Small intestine (tissue), 7 donors: ENCODE data around the gene SLC14A1. TPM values are rescaled to one million over a fixed set of nuclear protein-coding genes. Genes with fewer than 3 reads are reported as not detected.
"Not testable (repeated sequence)": the region's sequence is repeated elsewhere in the genome, so short reads cannot be mapped to it uniquely, and the experiment has no call there.

Experiments
- DNase-seq, 2 donors: peaks; one replicate each; pipeline versions ENCODE4 v3.0.0 to v3.0.0-alpha.2; 2013
- FAIRE-seq: peaks from 2 replicates; lab custom pipeline; 2012; peaks lifted over from hg19 to GRCh38; lab: Jason Lieb, UNC
- H3K27ac ChIP-seq, 3 donors: one replicate each; pipeline ENCODE4 v1.5.1; 2013; ENCODE audit warnings: low read length in 2 of 3, mild to moderate bottlenecking in 2 of 3, control low read depth in 1 of 3, inconsistent platforms in 1 of 3, low read depth in 1 of 3, moderate library complexity in 1 of 3
- H3K27me3 ChIP-seq, 3 donors: one replicate each; pipeline ENCODE4 v1.6.1; 2013; ENCODE audit warnings: low read length in 3 of 3, inconsistent platforms in 1 of 3; ENCODE audit not compliant: control insufficient read depth in 3 of 3, insufficient read depth in 3 of 3
- H3K36me3 ChIP-seq, 3 donors: one replicate each; pipeline ENCODE4 v1.6.1; 2013; ENCODE audit warnings: low read length in 3 of 3, inconsistent platforms in 1 of 3, low read depth in 1 of 3, mild to moderate bottlenecking in 1 of 3, moderate library complexity in 1 of 3; ENCODE audit not compliant: control insufficient read depth in 3 of 3, insufficient read depth in 2 of 3
- H3K4me1 ChIP-seq, 3 donors: one replicate each; pipeline ENCODE4 v1.6.1; 2013; ENCODE audit warnings: low read length in 2 of 3, inconsistent platforms in 1 of 3, low read depth in 1 of 3, mild to moderate bottlenecking in 1 of 3, moderate library complexity in 1 of 3; ENCODE audit not compliant: control insufficient read depth in 3 of 3, insufficient read depth in 2 of 3
- H3K4me3 ChIP-seq, 3 donors: one replicate each; pipeline ENCODE4 v1.5.1; 2013; ENCODE audit warnings: low read length in 3 of 3, control low read depth in 1 of 3, inconsistent platforms in 1 of 3, low read depth in 1 of 3, mild to moderate bottlenecking in 1 of 3, moderate library complexity in 1 of 3
- H3K9me3 ChIP-seq, 2 donors: one replicate each; pipeline ENCODE4 v1.6.1; 2013; ENCODE audit warnings: low read depth in 1 of 2, low read length in 1 of 2; ENCODE audit not compliant: control insufficient read depth in 2 of 2, insufficient read depth in 1 of 2
- WGBS, 3 donors: extraction: QIAGEN DNeasy Blood & Tissue Kit; methylation state at CpG; one replicate each; pipeline ENCODE4 v1.1.7; 2013; 5-methylcytosine and 5-hydroxymethylcytosine counted together
- polyA plus RNA-seq, 4 donors: library from polyadenylated mRNA; stranded (reverse) in 3 of 4; unstranded in 1 of 4; fragments of 200-250 nt in 3 of 4; fragments of 120-200 nt in 1 of 4; gene quantifications; one replicate each; pipeline versions ENCODE4 v1.2.1 to v1.2.3, GENCODE V29; 2013
- donor health status: healthy with polysubstance abuse.
- donor health status: control.
- donor health status: control.
- donor health status: Bipolar disorder and iron deficiency.
- donor health status: healthy.

Gene SLC14A1
- polyA plus RNA-seq, 4 donors = 0.56 to 1.3 TPM; not detected in 2

DNA sequence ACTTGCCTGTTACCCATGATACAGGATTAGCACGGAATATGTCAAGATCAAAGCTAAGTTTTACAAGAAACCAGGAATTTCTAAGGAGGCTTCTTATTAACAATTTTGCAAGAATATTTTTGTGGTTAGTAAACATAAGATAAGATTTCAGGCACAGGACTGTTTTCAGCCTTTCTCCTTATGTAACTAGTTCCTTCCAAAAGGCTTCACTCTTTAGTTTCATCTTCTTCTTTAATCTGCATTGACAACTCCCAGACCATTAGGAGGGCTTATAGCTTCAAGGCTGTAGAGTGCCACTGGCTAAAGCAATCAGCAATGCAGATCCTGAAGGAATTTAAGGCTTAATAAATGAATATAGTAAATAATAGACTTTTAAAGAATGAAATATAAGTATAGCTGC is 29.3 kb downstream of the SLC14A1 start:
- DNase-seq (no peak), FAIRE-seq (no peak)
- Histone ChIP-seq H3K27ac (no peak overlapping the region), H3K36me3 (no peaks in the 10 kb centered on the region), H3K4me1 (peaks cover 0 to 23% (median 12%) of the 10 kb centered on the region in 3 donors), H3K9me3 (no peaks in the 10 kb centered on the region), H3K4me3 (no peak overlapping the region), H3K27me3 (peaks cover 0 to 2% (median 0%) of the 10 kb centered on the region in 3 donors)
- WGBS, 3 donors = 88 to 95% (median 91%) methylated on average over 1 of the region's 1 CpG

DNA sequence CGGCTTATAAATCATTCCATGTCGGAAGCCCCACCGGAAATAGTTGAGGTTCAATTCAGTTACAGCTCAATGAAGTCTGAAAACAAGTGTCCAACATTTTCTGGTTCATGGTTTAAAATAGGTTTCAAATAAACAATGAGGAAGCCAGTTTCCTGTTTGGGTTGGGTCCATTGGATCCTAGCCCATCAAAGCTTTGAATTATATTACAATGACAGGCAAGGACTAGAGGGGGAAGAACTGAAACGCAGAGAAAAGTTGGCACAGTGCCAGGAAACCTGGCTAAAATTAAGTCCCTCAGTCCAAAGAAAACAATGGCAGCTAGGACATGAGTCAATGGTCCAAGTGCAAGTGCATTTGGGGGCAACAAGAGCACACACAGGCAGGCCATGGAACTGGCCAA is 32.0 kb downstream of the SLC14A1 start:
- Histone ChIP-seq H3K27me3 (peaks cover 0 to 2% (median 0%) of the 10 kb centered on the region in 3 donors), H3K4me3 (no peak overlapping the region), H3K9me3 (no peaks in the 10 kb centered on the region), H3K36me3 (no peaks in the 10 kb centered on the region), H3K4me1 (peaks cover 0 to 16% (median 10%) of the 10 kb centered on the region in 3 donors), H3K27ac (no peak overlapping the region)
- 19 to 29% (median 28%) methylated on average over 4 of the region's 4 CpGs for WGBS, 3 donors
- FAIRE-seq (no peak), DNase-seq (peak; percentile 21 to 26)

DNA sequence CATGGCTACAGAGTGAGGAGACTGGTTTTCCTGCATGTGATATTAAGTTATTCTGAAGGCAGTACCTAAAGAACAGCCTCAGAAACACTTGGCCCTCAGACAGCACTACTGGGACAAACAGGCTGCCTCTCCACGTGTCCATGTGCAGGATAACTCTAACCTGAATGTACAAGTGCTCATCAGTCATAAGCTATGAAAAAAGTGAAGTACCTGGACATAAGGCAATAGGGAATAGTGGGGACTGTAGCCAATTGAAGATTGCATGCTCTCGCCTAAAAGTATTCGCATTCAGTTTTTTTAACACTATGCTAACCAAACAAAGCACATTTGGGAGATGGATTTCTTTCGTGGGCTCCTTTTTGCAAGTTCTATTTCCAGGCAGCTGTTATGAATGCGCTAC is 33.0 kb downstream of the SLC14A1 start:
- H3K36me3 ChIP-seq = no peaks in the 10 kb centered on the region
- peaks cover 0 to 16% (median 10%) of the 10 kb centered on the region in 3 donors for H3K4me1 ChIP-seq
- 84 to 91% (median 86%) methylated on average over 5 of the region's 5 CpGs for WGBS, 3 donors
- FAIRE-seq (no peak), DNase-seq (no peak)
- no peak overlapping the region for H3K4me3 ChIP-seq
- H3K27ac ChIP-seq = no peak overlapping the region
- no peaks in the 10 kb centered on the region for H3K9me3 ChIP-seq
- H3K27me3 ChIP-seq = peaks cover 0 to 2% (median 0%) of the 10 kb centered on the region in 3 donors

DNA sequence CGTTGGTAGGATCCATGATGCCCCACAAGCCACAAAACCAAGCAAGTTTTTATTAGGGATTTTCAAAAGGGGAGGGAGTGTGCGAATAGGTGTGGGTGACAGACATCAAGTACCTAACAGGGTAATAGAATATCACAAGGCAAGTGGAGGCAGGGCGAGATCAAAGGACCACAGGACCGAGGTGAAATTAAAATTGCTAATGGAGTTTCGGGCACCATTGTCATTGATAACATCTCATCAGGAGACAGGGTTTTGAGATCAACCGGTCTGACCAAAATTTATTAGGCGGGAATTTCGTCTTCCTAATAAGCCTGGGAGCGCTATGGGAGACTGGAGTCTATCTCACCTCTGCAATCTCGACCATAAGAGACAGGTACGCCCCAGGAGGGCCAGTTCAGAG is 33.7 kb downstream of the SLC14A1 start:
- H3K9me3 ChIP-seq, H3K4me3 ChIP-seq, FAIRE-seq, H3K27ac ChIP-seq, DNase-seq, H3K27me3 ChIP-seq, H3K36me3 ChIP-seq: not testable (repeated sequence)
- H3K4me1 ChIP-seq = peaks cover 0 to 16% (median 10%) of the 10 kb centered on the region in 3 donors
- WGBS, 3 donors = 85 to 95% (median 89%) methylated on average over 11 of the region's 11 CpGs

DNA sequence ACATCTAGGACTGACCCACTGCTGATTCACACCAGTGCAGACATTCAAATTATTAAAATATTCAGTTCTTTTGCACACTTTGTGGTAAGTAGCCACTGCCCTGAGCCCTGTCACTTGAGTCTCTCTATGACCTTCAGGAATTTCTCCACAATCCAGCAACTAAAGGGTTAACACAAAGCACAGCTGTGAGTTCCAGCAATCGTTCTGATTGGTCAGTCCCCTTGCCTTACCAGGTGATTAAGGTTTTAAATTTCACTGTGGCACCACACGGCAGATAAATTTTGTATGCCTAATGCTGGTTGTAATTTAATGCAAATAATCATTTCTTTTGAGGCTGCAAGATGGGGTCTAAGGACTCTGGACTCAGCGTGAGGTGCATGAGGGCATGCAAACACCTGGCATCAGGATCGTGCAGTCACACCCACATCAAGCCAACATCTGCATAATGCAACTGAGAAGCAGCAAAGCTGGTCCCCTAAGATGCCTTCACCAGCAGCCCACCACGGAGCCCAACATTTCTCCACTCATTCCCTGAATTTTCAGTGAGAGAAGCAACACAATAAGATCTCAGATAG is 36.6 kb downstream of the SLC14A1 start:
- DNase-seq (peak; percentile 46 to 48), FAIRE-seq (no peak)
- H3K4me1 ChIP-seq = peaks cover 3 to 13% (median 7%) of the 10 kb centered on the region in 3 donors
- no peak overlapping the region for H3K27ac ChIP-seq
- H3K9me3 ChIP-seq = no peaks in the 10 kb centered on the region
- no peak overlapping the region for H3K4me3 ChIP-seq
- H3K27me3 ChIP-seq = no peaks in the 10 kb centered on the region
- WGBS, 3 donors = 7 to 22% (median 18%) methylated on average over 5 of the region's 5 CpGs
- H3K36me3 ChIP-seq = no peaks in the 10 kb centered on the region

DNA sequence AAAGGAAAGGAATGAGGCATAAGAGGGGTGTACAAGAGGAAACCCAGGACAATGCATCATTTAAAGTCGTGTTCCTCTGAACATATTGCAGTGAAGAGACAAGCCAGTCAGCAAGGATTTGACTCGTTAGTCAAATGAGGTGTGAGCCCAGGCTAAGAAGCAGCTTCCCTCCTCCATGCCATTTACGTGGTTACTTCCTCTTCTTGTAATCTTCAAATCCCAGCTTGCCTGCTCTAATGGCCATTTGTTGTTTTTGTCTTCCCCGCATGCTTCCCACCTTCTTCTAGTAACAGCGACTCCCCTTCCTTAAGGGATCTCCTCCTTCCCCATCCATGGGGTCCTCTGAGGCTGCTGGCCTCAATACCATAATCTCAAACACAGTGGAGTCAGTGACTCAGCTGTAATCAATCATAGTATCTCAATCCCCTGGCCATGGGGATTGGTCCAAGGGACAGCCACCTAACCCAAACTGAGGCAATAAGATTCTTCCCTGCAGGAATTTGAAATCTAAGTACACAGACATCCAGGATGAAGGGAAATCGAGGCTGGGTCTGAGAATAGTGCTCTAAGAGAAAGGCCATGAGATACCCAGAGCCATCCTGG is 37.6 kb downstream of the SLC14A1 start:
- WGBS, 3 donors = 48 to 59% (median 56%) methylated on average over 6 of the region's 6 CpGs
- Histone ChIP-seq H3K27me3 (no peaks in the 10 kb centered on the region), H3K4me1 (peaks cover 0 to 13% (median 3%) of the 10 kb centered on the region in 3 donors), H3K27ac (no peak overlapping the region), H3K9me3 (no peaks in the 10 kb centered on the region), H3K4me3 (no peak overlapping the region), H3K36me3 (no peaks in the 10 kb centered on the region)
- no peak for FAIRE-seq
- DNase-seq = peak in 1 of 2 donors; percentile 10

DNA sequence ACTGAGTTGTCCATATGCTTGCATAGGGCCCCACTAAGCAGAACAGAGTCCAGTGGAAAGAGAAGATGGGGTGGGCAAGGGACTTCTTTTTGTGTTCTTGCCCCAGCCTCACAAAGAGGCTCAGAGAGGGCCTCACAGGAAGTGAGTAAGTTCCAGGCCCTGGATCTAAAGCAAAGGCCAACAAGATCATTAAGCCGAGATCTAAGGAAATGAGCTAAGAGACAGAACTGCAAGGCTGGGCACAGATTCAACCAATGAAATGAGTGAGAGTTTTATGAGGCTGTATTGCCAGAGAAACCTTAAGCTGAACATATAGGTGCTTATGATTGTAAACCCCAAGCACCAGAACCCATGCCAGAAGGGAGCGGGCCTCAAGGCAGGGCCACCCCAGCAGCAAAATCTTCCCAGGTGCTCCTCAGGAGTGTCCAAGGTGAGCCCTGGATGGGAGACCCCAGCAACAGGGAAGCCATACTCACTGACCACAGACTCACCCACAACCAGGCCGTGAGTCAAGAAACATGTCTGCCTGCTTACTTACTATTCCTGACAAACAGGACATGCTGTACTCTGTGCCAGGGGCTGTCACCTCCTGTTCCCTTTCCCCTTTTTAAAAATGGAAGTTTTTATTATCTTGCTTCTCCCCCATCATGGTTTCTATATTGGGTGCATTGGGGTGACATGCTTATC is 40.2 kb downstream of the SLC14A1 start:
- Histone ChIP-seq H3K27ac (no peak overlapping the region), H3K4me1 (peaks cover 0 to 13% (median 3%) of the 10 kb centered on the region in 3 donors), H3K9me3 (no peaks in the 10 kb centered on the region), H3K27me3 (no peaks in the 10 kb centered on the region), H3K4me3 (no peak overlapping the region), H3K36me3 (no peaks in the 10 kb centered on the region)
- DNase-seq = peak; percentile 14 to 29
- FAIRE-seq = no peak
- WGBS, 3 donors = 52 to 65% (median 58%) methylated on average over 3 of the region's 3 CpGs

DNA sequence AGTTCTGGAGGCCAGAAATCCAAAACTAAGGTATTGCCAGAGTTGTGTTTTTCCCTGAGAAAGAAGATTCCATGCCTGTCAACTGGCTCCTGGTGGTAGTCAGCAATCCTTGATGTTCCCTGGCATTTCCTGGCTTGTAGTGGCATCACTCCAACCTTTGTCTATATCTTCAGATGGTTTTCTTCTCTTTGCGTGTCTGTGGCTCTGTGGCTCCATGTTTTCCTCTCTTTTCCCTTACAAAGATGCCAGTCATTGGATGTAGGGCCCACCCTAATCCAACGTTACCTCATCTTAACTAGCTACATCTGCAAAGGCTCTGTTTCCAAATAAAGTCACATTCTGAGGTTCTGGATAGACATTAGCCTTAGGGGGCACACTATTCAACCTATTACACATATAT is 41.8 kb downstream of the SLC14A1 start:
- DNase-seq (no peak), FAIRE-seq (no peak)
- Histone ChIP-seq H3K27me3 (no peaks in the 10 kb centered on the region), H3K36me3 (no peaks in the 10 kb centered on the region), H3K27ac (no peak overlapping the region), H3K9me3 (no peaks in the 10 kb centered on the region), H3K4me1 (peaks cover 0 to 3% (median 0%) of the 10 kb centered on the region in 3 donors), H3K4me3 (no peak overlapping the region)
- 59 to 84% (median 61%) methylated on average over 2 of the region's 2 CpGs for WGBS, 3 donors
